Measurements from ENCODE around the gene LYVE1. TPM values are rescaled to one million over a fixed set of nuclear protein-coding genes. Genes with fewer than 3 reads are reported as not detected.

The LYVE1 gene
- total and polyA plus RNA-seq, 2 of the 13 experiments (the other 11 are each of a cell fraction or from before 2014, with no cell fraction given), result 1.2 to 1.4 TPM

GRCh38 chr11:10540915-10541560 lies 27.4 kb downstream of the LYVE1 start, which contains the start of gene RNF141 (continued):
- TF ChIP-seq IKZF5 (CRISPR knock-in tag; IDR thresholded peaks at IDR 0.05) (peak; percentile 85), BCL3 (CRISPR knock-in tag; IDR thresholded peaks at IDR 0.05) (peak; percentile 80), KDM1A (CRISPR knock-in tag; IDR thresholded peaks at IDR 0.05) (no peak), NONO (IDR thresholded peaks at IDR 0.05) (no peak), NONO (CRISPR knock-in tag; conservative IDR thresholded peaks at IDR 0.05) (peak; percentile 73), YY1 (IDR thresholded peaks at IDR 0.05; ENCODE audit: insufficient read depth, insufficient replicate concordance, low read depth, low read length) (peak; percentile 68), IRF1 (CRISPR knock-in tag; IDR thresholded peaks at IDR 0.05; ENCODE audit: low read depth) (no peak), ZNF547 (CRISPR knock-in tag; IDR thresholded peaks at IDR 0.05) (0 out of 2 replicates have a peak, but pooled peaks have one; percentile 60), RAD21 (CRISPR knock-in tag; IDR thresholded peaks at IDR 0.05) (peak; percentile 54; the same call in 1 of the 2 replicates), HNRNPH1 (optimal IDR thresholded peaks at IDR 0.05; ENCODE audit: low read depth, low read length) (no peak), SRSF9 (IDR thresholded peaks at IDR 0.05; ENCODE audit: borderline replicate concordance, insufficient read depth, low read depth, low read length, poor library complexity, severe bottlenecking) (no peak), ZNF83 (CRISPR knock-in tag; IDR thresholded peaks at IDR 0.05; ENCODE audit: borderline replicate concordance) (no peak), SMARCC2 (IDR thresholded peaks at IDR 0.05) (no peak), FOXM1 (CRISPR knock-in tag; IDR thresholded peaks at IDR 0.05) (no peak), ZNF274 (CRISPR knock-in tag; IDR thresholded peaks at IDR 0.05) (0 out of 2 replicates have a peak, but pooled peaks have one; percentile 39), ZNF496 (CRISPR knock-in tag; IDR thresholded peaks at IDR 0.05; ENCODE audit: insufficient replicate concordance) (no peak), ELF3 (CRISPR knock-in tag; IDR thresholded peaks at IDR 0.05) (peak; percentile 61; the same call in 1 of the 2 replicates), ISL2 (CRISPR knock-in tag; IDR thresholded peaks at IDR 0.05) (peak; percentile 31; the same call in 1 of the 2 replicates), MZF1 (CRISPR knock-in tag; IDR thresholded peaks at IDR 0.05; ENCODE audit: borderline replicate concordance) (no peak), CCDC6 (CRISPR knock-in tag; IDR thresholded peaks at IDR 0.05) (peak; percentile 81), FOXK1 (CRISPR knock-in tag; IDR thresholded peaks at IDR 0.05; ENCODE audit: borderline replicate concordance, low read depth) (peak; percentile 70; the same call in 1 of the 2 replicates), RARA (CRISPR knock-in tag; IDR thresholded peaks at IDR 0.05) (0 out of 2 replicates have a peak, but pooled peaks have one; percentile 37), ZNF143 (CRISPR knock-in tag; IDR thresholded peaks at IDR 0.05) (no peak; the same call in 1 of the 2 replicates), ZNF3 (CRISPR knock-in tag; IDR thresholded peaks at IDR 0.05) (no peak), E2F2 (CRISPR knock-in tag; IDR thresholded peaks at IDR 0.05; ENCODE audit: borderline replicate concordance) (no peak)

Data from HepG2 (cell line).